ENCODE results near the gene GGTA1. TPM values are rescaled to one million over a fixed set of nuclear protein-coding genes. Genes with fewer than 3 reads are reported as not detected.

GGTA1 gene
- total RNA-seq, 6 experiments from 2014 or later, result not detected

DNA sequence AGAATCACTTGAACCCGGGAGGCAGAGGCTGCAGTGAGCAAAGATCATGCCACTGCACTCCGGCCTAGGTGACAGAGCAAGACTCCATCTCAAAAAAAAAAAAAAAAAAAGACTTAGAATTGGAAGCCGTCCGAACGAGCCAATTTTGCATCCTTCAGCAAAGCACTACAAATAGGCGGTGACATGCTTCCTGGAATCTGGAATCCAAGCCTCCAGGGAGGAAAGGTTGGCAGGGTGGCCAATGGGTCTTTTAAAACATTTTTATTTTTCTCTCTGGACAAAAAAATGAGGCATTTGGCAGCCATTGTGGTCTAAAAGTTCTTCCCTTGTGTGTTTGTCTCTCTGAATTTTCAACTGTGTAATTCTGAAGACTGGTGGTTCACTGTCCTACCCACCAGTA lies 26.4 kb downstream of the GGTA1 start:
- no peak for DNase-seq
- Mint-ChIP-seq H3K4me1 (ENCODE audit: low read depth) (no peaks in the 10 kb centered on the region), H3K36me3 (ENCODE audit: low read depth) (no peaks in the 10 kb centered on the region), H3K27ac (no peak overlapping the region), H3K9me3 (no peaks in the 10 kb centered on the region), H3K4me3 (no peak overlapping the region), H3K27me3 (ENCODE audit: insufficient read depth) (peaks cover 56% of the 10 kb centered on the region)
- TF ChIP-seq, protein P1, sequence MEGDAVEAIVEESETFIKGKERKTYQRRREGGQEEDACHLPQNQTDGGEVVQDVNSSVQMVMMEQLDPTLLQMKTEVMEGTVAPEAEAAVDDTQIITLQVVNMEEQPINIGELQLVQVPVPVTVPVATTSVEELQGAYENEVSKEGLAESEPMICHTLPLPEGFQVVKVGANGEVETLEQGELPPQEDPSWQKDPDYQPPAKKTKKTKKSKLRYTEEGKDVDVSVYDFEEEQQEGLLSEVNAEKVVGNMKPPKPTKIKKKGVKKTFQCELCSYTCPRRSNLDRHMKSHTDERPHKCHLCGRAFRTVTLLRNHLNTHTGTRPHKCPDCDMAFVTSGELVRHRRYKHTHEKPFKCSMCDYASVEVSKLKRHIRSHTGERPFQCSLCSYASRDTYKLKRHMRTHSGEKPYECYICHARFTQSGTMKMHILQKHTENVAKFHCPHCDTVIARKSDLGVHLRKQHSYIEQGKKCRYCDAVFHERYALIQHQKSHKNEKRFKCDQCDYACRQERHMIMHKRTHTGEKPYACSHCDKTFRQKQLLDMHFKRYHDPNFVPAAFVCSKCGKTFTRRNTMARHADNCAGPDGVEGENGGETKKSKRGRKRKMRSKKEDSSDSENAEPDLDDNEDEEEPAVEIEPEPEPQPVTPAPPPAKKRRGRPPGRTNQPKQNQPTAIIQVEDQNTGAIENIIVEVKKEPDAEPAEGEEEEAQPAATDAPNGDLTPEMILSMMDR (IDR thresholded peaks at IDR 0.05), result no peak

DNA sequence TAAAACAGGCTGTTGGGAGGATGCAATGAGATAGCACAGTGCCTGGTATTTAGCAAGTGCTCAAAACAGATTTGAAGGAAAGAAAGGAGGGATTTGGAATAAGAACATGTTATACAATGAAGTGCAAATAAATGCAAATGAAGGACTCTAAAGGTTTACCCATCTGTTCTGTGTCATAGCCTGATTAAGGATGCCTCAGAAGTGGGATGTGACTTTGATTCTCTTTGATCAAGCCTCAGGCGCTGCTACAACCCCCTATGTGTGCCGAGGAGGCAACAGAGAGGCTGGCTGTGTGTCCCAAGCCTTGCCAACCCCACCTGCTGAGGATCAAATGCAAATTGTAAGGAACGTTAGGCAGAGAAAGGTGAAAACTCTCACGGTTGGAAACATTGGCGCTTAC lies 27.2 kb downstream of the GGTA1 start:
- TF ChIP-seq, protein P1 (IDR thresholded peaks at IDR 0.05), result no peak
- Mint-ChIP-seq H3K4me3 (no peak overlapping the region), H3K4me1 (ENCODE audit: low read depth) (no peaks in the 10 kb centered on the region), H3K27ac (no peak overlapping the region), H3K9me3 (no peaks in the 10 kb centered on the region), H3K36me3 (ENCODE audit: low read depth) (no peaks in the 10 kb centered on the region), H3K27me3 (ENCODE audit: insufficient read depth) (peaks cover 55% of the 10 kb centered on the region)
- no peak for DNase-seq

DNA sequence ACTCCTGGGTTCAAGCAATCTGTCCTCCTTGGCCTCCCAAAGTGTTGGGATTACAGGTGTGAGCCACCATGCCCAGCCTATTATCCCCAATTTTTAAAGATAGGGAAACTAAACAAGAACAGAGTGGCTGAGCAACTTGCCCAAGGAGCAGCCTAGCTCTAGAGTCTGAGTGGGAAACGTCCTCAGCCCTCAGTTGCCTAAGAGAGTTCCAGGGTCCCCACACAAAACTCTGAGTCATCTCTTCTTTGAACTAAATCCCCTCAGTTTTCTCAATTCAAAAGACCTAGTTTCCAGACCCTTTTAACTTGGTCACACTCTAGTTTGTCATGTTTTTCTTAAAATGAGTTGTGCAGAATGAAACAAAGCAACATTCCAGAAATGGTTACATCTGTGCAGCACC lies 33.5 kb downstream of the GGTA1 start:
- Mint-ChIP-seq H3K36me3 (ENCODE audit: low read depth) (no peaks in the 10 kb centered on the region), H3K27ac (no peak overlapping the region), H3K27me3 (ENCODE audit: insufficient read depth) (peaks cover 15% of the 10 kb centered on the region), H3K4me1 (ENCODE audit: low read depth) (no peaks in the 10 kb centered on the region), H3K4me3 (no peak overlapping the region), H3K9me3 (no peaks in the 10 kb centered on the region)
- TF ChIP-seq, protein P1 (IDR thresholded peaks at IDR 0.05), result no peak
- DNase-seq, result no peak

DNA sequence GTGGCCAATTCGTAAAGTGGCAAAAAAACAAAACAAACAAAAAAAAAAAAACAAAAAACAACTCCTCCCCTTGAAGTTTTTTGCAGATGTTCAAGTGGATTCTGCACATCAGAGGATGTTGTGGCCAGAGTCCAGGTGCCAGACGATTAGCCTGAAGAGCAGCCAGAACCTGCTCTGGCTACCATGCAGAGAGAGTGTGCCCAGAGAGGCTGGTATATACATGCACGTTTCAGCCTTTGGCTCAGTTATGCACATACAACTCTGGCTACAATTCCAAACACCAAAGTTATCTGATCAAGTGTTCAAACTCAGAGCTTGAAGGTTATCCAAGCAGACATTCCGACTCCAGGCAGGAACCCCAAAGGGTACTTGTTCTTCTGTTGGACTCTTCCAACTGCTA lies 34.7 kb downstream of the GGTA1 start:
- TF ChIP-seq, protein P1 (IDR thresholded peaks at IDR 0.05), result no peak
- Mint-ChIP-seq H3K36me3 (ENCODE audit: low read depth) (no peaks in the 10 kb centered on the region), H3K27me3 (ENCODE audit: insufficient read depth) (peaks cover 25% of the 10 kb centered on the region), H3K4me1 (ENCODE audit: low read depth) (no peaks in the 10 kb centered on the region), H3K9me3 (no peaks in the 10 kb centered on the region), H3K4me3 (no peak overlapping the region), H3K27ac (no peak overlapping the region)
- no peak for DNase-seq

DNA sequence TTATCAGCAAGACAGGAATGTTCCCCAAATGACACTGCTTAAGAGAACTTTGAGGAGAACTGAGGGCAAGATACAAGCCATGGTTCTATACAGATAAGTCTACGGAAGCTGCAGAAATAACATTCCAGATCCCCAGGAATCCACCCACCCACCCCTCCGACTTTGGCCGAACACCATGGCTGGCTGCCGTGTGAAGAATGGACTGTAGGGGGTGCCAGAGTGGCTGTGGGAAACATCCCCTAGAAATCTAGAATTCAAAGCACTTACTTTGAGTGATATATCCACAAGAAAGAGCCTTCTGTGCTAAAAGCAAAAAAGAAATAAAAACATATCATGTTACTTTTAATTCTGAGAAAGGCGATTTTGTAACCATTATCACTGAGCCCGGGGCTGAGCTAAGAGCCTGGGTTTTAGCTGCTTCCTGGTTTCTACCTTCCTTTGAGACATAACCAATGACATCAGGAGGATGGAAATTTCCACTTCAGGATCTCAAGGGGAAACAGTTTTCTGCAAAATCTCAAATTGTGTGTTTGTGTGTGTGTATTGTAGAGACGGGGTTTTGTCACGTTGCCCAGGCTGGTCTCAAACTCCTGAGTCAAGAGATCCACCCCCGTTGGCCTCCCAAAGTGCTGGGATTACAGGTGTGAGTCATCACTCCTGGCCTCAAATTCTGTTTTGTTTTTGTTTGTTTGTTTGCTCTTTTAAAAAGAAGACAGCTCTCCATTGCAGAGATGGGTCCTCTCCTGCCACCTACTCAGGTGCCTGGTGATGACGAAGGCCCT lies 36.4 kb downstream of the GGTA1 start:
- Mint-ChIP-seq H3K4me3 (no peak overlapping the region), H3K27ac (no peak overlapping the region), H3K36me3 (ENCODE audit: low read depth) (no peaks in the 10 kb centered on the region), H3K27me3 (ENCODE audit: insufficient read depth) (peaks cover 24% of the 10 kb centered on the region), H3K4me1 (ENCODE audit: low read depth) (no peaks in the 10 kb centered on the region), H3K9me3 (no peaks in the 10 kb centered on the region)
- TF ChIP-seq, protein P1 (IDR thresholded peaks at IDR 0.05), result peak; percentile 77
- DNase-seq, result no peak

Data from HFFc6 (cell line).